WTC11 (cell line): Measurements from ENCODE around the gene INO80B. TPM values are rescaled to one million over a fixed set of nuclear protein-coding genes. Genes with fewer than 3 reads are reported as not detected.
A peak's percentile ranks its signal among the peaks of the same experiment; 100 is the strongest.

Experiments
- ATAC-seq: fragments of 200-7000 bp; cut with Tn5 transposase; 2 replicates; pipeline ENCODE4 v1.10.0; 2021; ENCODE audit warnings: mild to moderate bottlenecking, moderate library complexity
- CTCF ChIA-PET: fragments of 300-600 bp; sonication (Branson Sonifier 250); formaldehyde crosslinking; loops from one replicate; lab custom pipeline; 2021; ENCODE audit warnings: antibody characterized with exemption; lab: Charles Lee
- POLR2A ChIA-PET: fragments of 350-600 bp; sonication (Branson Sonifier 250); formaldehyde crosslinking; loops from one replicate; lab custom pipeline; 2021; ENCODE audit warnings: antibody characterized with exemption; lab: Charles Lee
- DNase-seq: peaks from one replicate; pipeline ENCODE4 v3.0.0; 2021; ENCODE audit warnings: low spot score
- H3K27ac Mint-ChIP-seq: 2 replicates; pipeline ENCODE4 v1.8.0; 2021; ENCODE audit warnings: mixed read lengths
- H3K27me3 Mint-ChIP-seq: 2 replicates; pipeline ENCODE4 v1.8.0; 2021; ENCODE audit warnings: low read depth, mild to moderate bottlenecking, moderate library complexity, mixed read lengths
- H3K36me3 Mint-ChIP-seq: 2 replicates; pipeline ENCODE4 v1.8.0; 2021; ENCODE audit warnings: mixed read lengths
- H3K4me1 Mint-ChIP-seq: 2 replicates; pipeline ENCODE4 v1.8.0; 2022; ENCODE audit warnings: mixed read lengths
- H3K4me3 Mint-ChIP-seq: 2 replicates; pipeline ENCODE4 v1.8.0; 2021; ENCODE audit warnings: mild to moderate bottlenecking, moderate library complexity, mixed read lengths
- H3K9me3 Mint-ChIP-seq: 2 replicates; pipeline ENCODE4 v1.8.0; 2021; ENCODE audit warnings: mixed read lengths
- OVOL2 ChIP-seq: fragments of 250-450 bp; sonication (Bioruptor Pico); IDR thresholded peaks from 2 replicates; pipeline ENCODE4 v1.9.0; 2021; ENCODE audit warnings: mild to moderate bottlenecking, borderline replicate concordance
- SMAD3 ChIP-seq: sonication (generic); formaldehyde crosslinking; IDR thresholded peaks from 2 replicates; pipeline ENCODE4 v1.8.0; 2022; ENCODE audit warnings: missing genetic modification reagents, mild to moderate bottlenecking, borderline replicate concordance
- ZBTB21 ChIP-seq: sonication (generic); formaldehyde crosslinking; IDR thresholded peaks from 2 replicates; pipeline ENCODE4 v1.8.1; 2023; ENCODE audit warnings: mild to moderate bottlenecking, missing genetic modification reagents, borderline replicate concordance
- ZNF263 ChIP-seq: sonication (generic); formaldehyde crosslinking; IDR thresholded peaks from 2 replicates; pipeline ENCODE4 v1.8.1; 2022; ENCODE audit warnings: low read depth, mild to moderate bottlenecking, moderate library complexity, missing genetic modification reagents
- ZNF317 ChIP-seq: sonication (generic); formaldehyde crosslinking; IDR thresholded peaks from 2 replicates; pipeline ENCODE4 v1.8.1; 2023; ENCODE audit warnings: low read depth, mild to moderate bottlenecking, moderate library complexity, missing genetic modification reagents, borderline replicate concordance
- total RNA-seq: library from RNA; stranded (reverse); gene quantifications from 3 replicates; pipeline ENCODE4 v1.2.3, GENCODE V29; 2021
- TF ChIP-seq, protein P1 (sequence below): fragments of 250-450 bp; sonication (Bioruptor Pico); IDR thresholded peaks from 2 replicates; pipeline ENCODE4 v1.9.0; 2021; ENCODE audit warnings: moderate library complexity, mild to moderate bottlenecking, inconsistent platforms, borderline replicate concordance
- TF ChIP-seq, protein P2 (sequence below): sonication (generic); formaldehyde crosslinking; IDR thresholded peaks from 2 replicates; pipeline ENCODE4 v1.8.0; 2022; ENCODE audit warnings: mild to moderate bottlenecking, missing genetic modification reagents
- TF ChIP-seq, protein P3 (sequence below): fragments of 250-450 bp; sonication (Bioruptor Pico); IDR thresholded peaks from 2 replicates; pipeline ENCODE4 v1.9.0; 2021; ENCODE audit warnings: mild to moderate bottlenecking, borderline replicate concordance
- TF ChIP-seq, protein P4 (sequence below): sonication (generic); formaldehyde crosslinking; IDR thresholded peaks from 2 replicates; pipeline ENCODE4 v1.8.0; 2022; ENCODE audit warnings: missing genetic modification reagents
- TF ChIP-seq, protein P5 (sequence below): sonication (generic); formaldehyde crosslinking; conservative IDR thresholded peaks from 2 replicates; pipeline ENCODE4 v1.8.1; 2022; ENCODE audit warnings: mild to moderate bottlenecking, missing genetic modification reagents
- TF ChIP-seq, protein P6 (sequence below): sonication (generic); formaldehyde crosslinking; IDR thresholded peaks from 2 replicates; pipeline ENCODE4 v1.8.0; 2022; ENCODE audit warnings: mild to moderate bottlenecking, missing genetic modification reagents
- TF ChIP-seq, protein P7 (sequence below): sonication (generic); formaldehyde crosslinking; IDR thresholded peaks from 2 replicates; pipeline ENCODE4 v1.8.1; 2022; ENCODE audit warnings: mild to moderate bottlenecking, moderate library complexity, missing genetic modification reagents
- TF ChIP-seq, protein P8 (sequence below): sonication (generic); formaldehyde crosslinking; IDR thresholded peaks from 2 replicates; pipeline ENCODE4 v1.8.0; 2023; ENCODE audit warnings: missing genetic modification reagents, mild to moderate bottlenecking, borderline replicate concordance

Gene INO80B
- total RNA-seq, 1 experiment from 2014 or later = 20.2 TPM

DNA sequence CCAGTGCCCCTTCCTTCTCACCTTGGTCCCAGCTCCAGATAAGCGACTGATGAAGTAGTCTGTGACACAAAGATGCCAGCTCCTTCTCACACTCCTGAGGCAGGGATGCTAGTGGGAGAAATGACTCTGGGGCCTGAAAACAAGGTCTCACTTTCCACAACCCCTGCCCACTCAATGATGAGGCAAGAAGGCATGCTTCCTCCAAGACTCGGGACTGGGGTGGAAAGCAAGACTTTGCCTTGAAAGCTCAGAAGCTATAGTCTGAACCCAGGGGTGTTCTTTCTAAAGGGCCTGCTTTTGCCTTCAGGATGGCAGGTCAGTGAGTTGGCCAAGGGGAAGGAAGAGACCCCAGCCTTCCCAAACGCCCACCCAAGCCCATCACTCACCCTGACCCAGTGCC lies 26.5 kb downstream of the INO80B start:
- Mint-ChIP-seq H3K4me1 (peaks cover 10% of the 10 kb centered on the region), H3K27me3 (no peaks in the 10 kb centered on the region), H3K36me3 (peaks cover 19% of the 10 kb centered on the region), H3K27ac (no peak overlapping the region), H3K4me3 (peak overlapping the region; percentile 100), H3K9me3 (no peaks in the 10 kb centered on the region)
- TF ChIP-seq, protein P1, sequence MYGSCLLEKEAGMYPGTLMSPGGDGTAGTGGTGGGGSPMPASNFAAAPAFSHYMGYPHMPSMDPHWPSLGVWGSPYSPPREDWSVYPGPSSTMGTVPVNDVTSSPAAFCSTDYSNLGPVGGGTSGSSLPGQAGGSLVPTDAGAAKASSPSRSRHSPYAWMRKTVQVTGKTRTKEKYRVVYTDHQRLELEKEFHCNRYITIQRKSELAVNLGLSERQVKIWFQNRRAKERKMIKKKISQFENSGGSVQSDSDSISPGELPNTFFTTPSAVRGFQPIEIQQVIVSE (CRISPR knock-in tag) = no peak
- TF ChIP-seq, protein P2, sequence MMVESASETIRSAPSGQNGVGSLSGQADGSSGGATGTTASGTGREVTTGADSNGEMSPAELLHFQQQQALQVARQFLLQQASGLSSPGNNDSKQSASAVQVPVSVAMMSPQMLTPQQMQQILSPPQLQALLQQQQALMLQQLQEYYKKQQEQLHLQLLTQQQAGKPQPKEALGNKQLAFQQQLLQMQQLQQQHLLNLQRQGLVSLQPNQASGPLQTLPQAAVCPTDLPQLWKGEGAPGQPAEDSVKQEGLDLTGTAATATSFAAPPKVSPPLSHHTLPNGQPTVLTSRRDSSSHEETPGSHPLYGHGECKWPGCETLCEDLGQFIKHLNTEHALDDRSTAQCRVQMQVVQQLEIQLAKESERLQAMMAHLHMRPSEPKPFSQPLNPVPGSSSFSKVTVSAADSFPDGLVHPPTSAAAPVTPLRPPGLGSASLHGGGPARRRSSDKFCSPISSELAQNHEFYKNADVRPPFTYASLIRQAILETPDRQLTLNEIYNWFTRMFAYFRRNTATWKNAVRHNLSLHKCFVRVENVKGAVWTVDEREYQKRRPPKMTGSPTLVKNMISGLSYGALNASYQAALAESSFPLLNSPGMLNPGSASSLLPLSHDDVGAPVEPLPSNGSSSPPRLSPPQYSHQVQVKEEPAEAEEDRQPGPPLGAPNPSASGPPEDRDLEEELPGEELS = no peak
- TF ChIP-seq, protein P3, sequence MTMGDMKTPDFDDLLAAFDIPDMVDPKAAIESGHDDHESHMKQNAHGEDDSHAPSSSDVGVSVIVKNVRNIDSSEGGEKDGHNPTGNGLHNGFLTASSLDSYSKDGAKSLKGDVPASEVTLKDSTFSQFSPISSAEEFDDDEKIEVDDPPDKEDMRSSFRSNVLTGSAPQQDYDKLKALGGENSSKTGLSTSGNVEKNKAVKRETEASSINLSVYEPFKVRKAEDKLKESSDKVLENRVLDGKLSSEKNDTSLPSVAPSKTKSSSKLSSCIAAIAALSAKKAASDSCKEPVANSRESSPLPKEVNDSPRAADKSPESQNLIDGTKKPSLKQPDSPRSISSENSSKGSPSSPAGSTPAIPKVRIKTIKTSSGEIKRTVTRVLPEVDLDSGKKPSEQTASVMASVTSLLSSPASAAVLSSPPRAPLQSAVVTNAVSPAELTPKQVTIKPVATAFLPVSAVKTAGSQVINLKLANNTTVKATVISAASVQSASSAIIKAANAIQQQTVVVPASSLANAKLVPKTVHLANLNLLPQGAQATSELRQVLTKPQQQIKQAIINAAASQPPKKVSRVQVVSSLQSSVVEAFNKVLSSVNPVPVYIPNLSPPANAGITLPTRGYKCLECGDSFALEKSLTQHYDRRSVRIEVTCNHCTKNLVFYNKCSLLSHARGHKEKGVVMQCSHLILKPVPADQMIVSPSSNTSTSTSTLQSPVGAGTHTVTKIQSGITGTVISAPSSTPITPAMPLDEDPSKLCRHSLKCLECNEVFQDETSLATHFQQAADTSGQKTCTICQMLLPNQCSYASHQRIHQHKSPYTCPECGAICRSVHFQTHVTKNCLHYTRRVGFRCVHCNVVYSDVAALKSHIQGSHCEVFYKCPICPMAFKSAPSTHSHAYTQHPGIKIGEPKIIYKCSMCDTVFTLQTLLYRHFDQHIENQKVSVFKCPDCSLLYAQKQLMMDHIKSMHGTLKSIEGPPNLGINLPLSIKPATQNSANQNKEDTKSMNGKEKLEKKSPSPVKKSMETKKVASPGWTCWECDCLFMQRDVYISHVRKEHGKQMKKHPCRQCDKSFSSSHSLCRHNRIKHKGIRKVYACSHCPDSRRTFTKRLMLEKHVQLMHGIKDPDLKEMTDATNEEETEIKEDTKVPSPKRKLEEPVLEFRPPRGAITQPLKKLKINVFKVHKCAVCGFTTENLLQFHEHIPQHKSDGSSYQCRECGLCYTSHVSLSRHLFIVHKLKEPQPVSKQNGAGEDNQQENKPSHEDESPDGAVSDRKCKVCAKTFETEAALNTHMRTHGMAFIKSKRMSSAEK (CRISPR knock-in tag) = no peak
- TF ChIP-seq, protein P4, sequence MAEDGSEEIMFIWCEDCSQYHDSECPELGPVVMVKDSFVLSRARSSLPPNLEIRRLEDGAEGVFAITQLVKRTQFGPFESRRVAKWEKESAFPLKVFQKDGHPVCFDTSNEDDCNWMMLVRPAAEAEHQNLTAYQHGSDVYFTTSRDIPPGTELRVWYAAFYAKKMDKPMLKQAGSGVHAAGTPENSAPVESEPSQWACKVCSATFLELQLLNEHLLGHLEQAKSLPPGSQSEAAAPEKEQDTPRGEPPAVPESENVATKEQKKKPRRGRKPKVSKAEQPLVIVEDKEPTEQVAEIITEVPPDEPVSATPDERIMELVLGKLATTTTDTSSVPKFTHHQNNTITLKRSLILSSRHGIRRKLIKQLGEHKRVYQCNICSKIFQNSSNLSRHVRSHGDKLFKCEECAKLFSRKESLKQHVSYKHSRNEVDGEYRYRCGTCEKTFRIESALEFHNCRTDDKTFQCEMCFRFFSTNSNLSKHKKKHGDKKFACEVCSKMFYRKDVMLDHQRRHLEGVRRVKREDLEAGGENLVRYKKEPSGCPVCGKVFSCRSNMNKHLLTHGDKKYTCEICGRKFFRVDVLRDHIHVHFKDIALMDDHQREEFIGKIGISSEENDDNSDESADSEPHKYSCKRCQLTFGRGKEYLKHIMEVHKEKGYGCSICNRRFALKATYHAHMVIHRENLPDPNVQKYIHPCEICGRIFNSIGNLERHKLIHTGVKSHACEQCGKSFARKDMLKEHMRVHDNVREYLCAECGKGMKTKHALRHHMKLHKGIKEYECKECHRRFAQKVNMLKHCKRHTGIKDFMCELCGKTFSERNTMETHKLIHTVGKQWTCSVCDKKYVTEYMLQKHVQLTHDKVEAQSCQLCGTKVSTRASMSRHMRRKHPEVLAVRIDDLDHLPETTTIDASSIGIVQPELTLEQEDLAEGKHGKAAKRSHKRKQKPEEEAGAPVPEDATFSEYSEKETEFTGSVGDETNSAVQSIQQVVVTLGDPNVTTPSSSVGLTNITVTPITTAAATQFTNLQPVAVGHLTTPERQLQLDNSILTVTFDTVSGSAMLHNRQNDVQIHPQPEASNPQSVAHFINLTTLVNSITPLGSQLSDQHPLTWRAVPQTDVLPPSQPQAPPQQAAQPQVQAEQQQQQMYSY (CRISPR knock-in tag) = no peak
- ATAC-seq (no peak), DNase-seq (no peak)
- POLR2A ChIA-PET = interaction anchor here (1.5 kb wide), 1 partner anchor 19 kb away, joined by 6 read pairs; the partner anchor contains the start of gene LBX2
- CTCF ChIA-PET = interaction anchor here (1.0 to 4.6 kb wide), 9 partner anchors 8 to 119 kb away, joined by 3 to 43 read pairs (median 17); partner anchors contain the start of genes INO80B, LBX2 and MRPL53

DNA sequence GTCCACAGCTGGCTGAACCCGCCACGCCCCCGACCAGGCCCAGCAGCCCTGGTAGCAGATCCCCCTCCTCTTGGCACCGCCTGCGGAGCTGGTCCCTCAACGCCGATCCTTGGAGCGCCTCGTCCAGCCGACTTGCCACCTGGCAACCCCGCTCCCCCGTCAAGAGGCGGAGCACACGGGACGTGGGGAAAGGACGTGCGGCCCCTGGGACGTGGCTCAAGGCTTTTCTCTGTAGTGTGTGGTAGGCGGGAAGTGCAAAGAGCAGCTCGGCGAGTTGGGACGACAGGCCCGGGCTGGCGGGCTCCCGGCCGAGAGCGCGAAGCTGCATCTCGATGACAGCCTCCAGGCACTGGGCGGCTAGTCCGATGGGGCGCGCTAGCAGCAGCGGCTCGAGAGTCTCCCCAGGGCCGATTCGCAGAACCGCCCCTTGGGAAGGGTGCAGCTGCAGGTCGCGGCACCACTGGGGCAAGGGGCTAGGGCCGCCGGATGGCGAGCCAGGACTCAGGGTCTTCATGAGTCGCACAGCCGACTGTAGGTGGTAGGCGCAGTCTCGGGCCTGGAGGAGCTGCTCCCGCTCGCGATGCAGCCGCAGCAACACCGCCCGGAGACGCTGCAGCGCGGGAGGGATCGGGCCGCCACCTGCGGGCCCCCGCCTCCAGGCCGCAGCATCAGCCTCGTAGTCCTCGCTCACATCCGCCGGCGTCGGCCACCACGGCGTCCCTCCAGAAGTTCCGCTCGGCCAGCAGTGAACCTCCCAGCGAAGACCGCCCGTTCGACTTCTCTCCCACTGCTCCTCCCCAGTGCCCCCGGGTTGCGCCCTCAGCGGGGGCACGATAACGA lies 27.3 kb downstream of the INO80B start:
- CTCF ChIA-PET = interaction anchor here (0.8 to 4.6 kb wide), 25 partner anchors 9 to 193 kb away, joined by 3 to 43 read pairs (median 7); partner anchors contain the start of genes AUP1, DQX1, HTRA2 and INO80B
- peak overlapping the region; percentile 100 for H3K27ac Mint-ChIP-seq
- peak; percentile 66 for DNase-seq
- ATAC-seq = peak; percentile 21
- POLR2A ChIA-PET = interaction anchor here (0.5 to 2.2 kb wide), 6 partner anchors 10 to 61 kb away, joined by 4 to 13 read pairs (median 5); partner anchors contain the start of genes C2orf81, DQX1, LBX2 and MRPL53
- H3K27me3 Mint-ChIP-seq = no peaks in the 10 kb centered on the region
- peak overlapping the region; percentile 100 for H3K4me3 Mint-ChIP-seq
- H3K9me3 Mint-ChIP-seq = no peaks in the 10 kb centered on the region
- H3K4me1 Mint-ChIP-seq = peaks cover 10% of the 10 kb centered on the region
- peaks cover 22% of the 10 kb centered on the region for H3K36me3 Mint-ChIP-seq
- TF ChIP-seq SMAD3 (CRISPR knock-in tag) = no peak
- no peak for TF ChIP-seq OVOL2
- TF ChIP-seq, protein P5, sequence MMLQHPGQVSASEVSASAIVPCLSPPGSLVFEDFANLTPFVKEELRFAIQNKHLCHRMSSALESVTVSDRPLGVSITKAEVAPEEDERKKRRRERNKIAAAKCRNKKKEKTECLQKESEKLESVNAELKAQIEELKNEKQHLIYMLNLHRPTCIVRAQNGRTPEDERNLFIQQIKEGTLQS (CRISPR knock-in tag) = no peak
- TF ChIP-seq, protein P6, sequence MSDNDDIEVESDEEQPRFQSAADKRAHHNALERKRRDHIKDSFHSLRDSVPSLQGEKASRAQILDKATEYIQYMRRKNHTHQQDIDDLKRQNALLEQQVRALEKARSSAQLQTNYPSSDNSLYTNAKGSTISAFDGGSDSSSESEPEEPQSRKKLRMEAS (CRISPR knock-in tag) = no peak; the same call in 1 of the 2 replicates
- TF ChIP-seq, protein P7, sequence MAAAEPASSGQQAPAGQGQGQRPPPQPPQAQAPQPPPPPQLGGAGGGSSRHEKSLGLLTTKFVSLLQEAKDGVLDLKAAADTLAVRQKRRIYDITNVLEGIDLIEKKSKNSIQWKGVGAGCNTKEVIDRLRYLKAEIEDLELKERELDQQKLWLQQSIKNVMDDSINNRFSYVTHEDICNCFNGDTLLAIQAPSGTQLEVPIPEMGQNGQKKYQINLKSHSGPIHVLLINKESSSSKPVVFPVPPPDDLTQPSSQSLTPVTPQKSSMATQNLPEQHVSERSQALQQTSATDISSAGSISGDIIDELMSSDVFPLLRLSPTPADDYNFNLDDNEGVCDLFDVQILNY = peak; percentile 62
- TF ChIP-seq ZBTB21 (CRISPR knock-in tag) = peak; percentile 40; the same call in 1 of the 2 replicates
- TF ChIP-seq ZNF263 (CRISPR knock-in tag) = no peak
- TF ChIP-seq ZNF317 (CRISPR knock-in tag) = no peak; the same call in 1 of the 2 replicates
- TF ChIP-seq, protein P8, sequence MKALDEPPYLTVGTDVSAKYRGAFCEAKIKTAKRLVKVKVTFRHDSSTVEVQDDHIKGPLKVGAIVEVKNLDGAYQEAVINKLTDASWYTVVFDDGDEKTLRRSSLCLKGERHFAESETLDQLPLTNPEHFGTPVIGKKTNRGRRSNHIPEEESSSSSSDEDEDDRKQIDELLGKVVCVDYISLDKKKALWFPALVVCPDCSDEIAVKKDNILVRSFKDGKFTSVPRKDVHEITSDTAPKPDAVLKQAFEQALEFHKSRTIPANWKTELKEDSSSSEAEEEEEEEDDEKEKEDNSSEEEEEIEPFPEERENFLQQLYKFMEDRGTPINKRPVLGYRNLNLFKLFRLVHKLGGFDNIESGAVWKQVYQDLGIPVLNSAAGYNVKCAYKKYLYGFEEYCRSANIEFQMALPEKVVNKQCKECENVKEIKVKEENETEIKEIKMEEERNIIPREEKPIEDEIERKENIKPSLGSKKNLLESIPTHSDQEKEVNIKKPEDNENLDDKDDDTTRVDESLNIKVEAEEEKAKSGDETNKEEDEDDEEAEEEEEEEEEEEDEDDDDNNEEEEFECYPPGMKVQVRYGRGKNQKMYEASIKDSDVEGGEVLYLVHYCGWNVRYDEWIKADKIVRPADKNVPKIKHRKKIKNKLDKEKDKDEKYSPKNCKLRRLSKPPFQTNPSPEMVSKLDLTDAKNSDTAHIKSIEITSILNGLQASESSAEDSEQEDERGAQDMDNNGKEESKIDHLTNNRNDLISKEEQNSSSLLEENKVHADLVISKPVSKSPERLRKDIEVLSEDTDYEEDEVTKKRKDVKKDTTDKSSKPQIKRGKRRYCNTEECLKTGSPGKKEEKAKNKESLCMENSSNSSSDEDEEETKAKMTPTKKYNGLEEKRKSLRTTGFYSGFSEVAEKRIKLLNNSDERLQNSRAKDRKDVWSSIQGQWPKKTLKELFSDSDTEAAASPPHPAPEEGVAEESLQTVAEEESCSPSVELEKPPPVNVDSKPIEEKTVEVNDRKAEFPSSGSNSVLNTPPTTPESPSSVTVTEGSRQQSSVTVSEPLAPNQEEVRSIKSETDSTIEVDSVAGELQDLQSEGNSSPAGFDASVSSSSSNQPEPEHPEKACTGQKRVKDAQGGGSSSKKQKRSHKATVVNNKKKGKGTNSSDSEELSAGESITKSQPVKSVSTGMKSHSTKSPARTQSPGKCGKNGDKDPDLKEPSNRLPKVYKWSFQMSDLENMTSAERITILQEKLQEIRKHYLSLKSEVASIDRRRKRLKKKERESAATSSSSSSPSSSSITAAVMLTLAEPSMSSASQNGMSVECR (CRISPR knock-in tag) = 0 out of 2 replicates have a peak, but pooled peaks have one; percentile 10
